HG03565 (cell line): ENCODE data around the gene SMIM14.
"Not testable (repeated sequence)": the region's sequence is repeated elsewhere in the genome, so short reads cannot be mapped to it uniquely, and the experiment has no call there.

ENCODE experiments used
- ATAC-seq: cut with Tn5 transposase; IDR thresholded peaks from one replicate; pipeline ENCODE4 v1.9.1; 2021; ENCODE audit warnings: mild to moderate bottlenecking, moderate library complexity; ENCODE audit not compliant: unreplicated experiment

The SMIM14 gene

DNA sequence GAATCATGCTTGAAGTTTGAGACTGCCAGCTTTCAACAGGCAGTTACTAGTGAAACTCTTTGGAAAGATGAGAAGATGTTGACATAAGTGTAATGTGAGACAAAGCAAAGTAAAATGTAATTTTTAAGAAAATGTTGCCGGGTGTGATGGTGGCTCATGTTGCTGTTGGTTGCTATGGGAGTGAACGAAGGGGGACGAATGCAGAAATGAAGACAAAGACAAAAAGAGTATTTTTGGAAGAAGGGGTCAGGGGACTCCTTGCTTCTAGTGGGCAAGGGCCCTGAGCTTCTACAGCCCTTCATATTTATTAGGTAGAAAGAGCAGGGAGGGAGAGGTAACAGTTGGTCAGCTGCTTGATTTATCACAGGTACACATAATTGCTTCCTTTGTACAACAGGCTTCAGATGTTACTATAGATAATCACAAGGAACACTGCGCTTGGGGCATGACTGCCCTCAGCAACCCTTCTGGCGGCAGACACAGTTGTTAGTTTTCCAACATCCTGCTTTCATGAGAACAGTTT, 99.5 kb downstream of the SMIM14 start:
- ATAC-seq = no peak

DNA sequence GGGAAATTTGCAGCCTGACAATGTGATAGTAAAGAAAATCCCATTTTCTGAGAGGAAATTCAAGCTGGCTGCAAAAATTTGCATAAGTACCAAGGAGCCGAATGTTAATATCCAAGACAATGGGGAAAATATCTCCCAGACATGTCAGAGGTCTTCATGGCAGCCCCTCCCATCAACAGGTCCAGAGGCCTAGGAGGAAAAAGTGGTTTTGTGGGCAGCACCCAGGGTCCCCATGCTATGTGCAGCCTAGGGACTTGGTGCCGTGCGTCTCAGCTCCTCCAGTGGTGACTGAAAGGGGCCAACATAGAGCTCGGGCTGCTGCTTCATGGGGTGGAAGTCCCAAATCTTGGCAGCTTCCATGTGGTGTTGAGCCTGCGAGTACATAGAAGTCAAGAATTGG, 105.1 kb downstream of the SMIM14 start:
- no peak for ATAC-seq

DNA sequence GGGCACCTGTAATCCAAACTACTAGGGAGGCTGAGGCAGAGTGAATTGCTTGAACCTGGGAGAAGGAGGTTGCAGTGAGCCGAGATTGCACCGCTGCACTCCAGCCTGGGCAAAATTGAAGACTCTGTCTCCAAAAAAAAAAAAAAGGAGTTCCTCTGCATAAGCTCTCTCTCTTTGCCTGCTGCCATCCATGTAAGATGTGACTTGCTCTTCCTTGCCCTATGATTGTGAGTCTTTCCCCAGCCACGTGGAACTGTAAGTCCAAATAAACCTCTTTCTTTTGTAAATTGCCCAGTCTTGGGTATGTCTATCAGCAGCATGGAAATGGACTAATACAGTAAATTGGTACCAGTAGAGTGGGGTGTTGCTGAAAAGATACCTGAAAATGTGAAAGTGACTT, 106.4 kb downstream of the SMIM14 start:
- ATAC-seq = not testable (repeated sequence)

DNA sequence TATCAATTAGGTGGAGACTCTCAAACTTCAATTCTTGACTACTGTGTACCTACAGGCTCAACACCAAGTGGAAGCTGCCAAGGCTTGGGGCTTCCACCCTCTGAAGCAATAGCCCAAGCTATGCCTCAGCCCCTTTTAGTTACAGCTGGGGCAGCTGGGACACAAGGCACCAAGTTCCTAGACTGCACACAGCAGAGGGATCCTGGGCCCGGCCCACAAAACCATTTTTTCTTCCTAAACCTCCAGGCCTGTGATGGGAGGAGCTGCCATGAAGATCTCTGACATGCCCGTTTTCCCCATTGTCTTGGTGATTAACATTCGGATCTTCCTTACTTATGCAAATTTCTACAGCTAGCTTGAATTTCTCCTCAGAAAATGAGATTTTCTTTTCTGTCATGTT, 108.0 kb downstream of the SMIM14 start:
- no peak for ATAC-seq

DNA sequence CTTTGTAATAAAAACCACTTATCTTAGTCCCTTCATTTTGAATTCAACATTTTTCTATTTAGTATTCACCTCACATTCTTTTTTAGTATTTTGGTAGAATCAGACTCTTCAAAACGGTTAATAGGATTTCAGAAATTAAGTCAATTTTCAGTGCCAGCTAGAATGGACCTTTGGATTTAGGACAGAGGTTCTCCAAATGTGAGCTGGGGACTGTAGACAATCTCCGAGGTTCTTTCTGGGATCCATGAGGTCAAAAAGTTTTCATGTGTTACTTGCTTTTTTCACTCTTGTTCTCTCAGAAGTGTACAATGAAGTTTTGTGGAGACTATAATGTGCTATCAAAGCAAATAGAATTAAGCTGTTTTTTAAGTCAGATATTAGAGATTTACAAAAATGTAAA, 109.1 kb downstream of the SMIM14 start:
- ATAC-seq = no peak

DNA sequence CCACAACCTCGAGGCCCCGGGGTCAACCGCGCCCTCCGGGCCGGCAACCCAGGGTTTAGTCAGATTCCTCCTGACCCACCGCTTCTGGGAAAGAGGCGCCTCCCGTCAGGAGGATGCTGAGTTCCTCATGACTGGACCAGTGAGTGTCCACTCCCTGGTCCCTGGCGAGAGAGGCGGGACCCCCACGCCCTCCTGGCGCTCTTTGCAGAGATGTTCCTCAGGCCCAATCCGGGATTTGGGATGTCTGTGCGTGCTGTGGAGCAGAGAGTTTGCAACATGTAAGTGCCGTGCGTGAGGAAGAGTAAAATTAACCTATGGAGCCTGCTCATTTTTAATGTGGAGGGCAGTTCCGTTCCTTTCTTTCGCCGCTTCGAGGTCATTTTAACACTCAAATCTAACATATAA, 110.6 kb downstream of the SMIM14 start:
- ATAC-seq = no peak

DNA sequence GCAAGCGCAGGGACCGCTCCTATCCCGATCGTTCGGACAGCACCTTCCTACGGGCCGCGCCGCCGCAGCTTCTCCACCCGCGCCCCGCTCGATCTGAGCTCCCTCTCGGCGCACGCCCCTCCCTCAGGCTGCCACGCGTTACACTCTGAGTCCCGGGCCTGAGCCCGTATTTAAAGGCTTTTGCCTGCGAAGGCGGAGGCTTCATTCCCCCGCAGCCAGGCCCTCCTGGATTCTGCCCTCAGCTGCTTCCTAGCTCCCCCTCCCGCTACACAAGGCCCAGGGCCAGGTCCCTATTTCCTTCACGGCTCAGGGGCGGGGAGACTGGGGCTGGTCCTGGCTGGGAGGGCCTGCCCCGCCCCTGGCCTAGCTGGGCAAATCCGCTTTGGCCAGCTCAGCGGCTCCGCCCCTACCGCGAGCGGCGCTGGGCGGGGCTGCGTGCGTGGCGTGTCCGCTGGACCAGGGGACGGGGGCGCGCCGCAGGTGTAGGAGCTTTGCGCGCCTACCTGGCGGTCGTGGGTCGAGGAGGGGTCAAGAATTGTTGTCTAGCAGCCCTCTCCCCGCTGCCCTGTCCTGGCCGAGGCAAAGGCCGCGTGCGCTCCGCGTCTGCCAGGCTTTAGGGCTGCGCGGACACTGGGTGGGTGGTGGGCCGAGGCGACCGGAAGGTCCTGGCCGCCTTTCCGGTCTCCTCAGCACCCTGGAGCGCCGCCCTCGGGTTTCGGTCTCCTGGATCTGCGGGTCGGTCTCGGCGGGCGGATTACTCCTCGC, 111.2 kb downstream of the SMIM14 start, which contains the start of gene UGDH:
Gene UGDH (minus strand): TSS at position 144 of the 765 bp plus-strand sequence. CDS start 5,927 bp downstream, outside the sequence.
- ATAC-seq = peak; percentile 92

DNA sequence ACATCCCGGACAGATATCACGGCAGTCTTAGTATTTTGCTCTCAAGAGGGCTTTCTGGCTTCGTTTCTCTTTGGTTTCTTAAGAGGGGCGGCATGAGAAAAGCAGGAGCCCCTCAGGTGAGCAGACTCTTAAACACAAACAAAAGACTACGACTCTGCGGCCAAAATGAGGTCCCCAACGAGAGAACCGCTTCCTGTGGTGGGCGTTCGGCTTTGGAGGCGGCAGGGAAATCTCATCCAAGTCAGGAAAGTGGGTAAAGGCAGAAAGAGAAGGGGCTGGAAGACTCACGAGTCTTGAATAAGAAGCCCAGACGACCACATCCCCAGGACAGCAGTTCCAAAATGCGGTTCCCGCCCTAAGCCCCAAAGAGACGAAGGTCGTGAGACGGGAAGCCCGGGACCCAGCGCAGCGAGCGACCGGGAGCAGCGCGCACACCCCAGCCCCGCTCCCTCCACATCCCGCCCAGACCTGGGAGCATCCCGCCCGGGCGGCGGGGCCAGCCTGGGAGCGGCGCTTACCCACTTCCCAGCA, 111.8 kb downstream of the SMIM14 start:
- no peak for ATAC-seq

DNA sequence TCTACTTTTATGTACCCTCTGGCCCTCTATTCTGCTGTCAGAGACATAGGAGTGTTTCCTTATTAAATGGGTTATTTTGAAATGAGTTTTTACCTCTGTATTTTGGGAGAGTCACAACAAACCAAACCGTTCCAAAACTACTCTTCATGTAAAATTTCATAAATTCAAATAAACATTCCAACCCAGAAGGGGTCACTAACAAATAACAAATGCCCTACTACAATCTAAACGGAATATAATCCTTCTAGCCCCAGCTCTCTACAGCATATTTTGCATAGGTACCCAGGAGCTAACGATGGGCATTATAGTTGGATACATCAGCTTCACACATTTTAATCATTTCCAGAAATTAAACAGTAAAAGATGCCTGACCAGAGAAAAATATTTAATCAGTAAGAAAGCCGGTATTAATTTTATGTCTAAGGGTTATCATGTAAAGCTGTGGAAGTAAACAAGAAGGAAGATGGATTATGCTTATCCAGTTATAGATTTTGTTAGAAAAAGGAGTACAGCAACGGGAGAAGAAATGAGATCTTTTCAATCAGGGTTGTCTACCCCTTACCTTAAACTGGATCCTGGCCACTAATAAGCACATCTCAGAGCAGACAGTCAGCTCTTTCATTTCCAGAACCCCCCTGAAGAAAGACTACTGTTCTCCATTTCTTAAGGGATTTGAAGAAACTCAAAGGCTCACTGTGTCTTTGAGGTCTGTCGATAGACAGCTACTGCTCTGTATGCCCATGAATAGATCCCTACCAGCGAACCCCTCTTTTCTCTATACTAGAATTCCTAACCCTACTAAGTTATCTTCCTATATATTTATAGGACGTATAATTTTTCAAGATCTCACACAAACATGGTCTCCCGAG, 112.6 kb downstream of the SMIM14 start:
- no peak for ATAC-seq

DNA sequence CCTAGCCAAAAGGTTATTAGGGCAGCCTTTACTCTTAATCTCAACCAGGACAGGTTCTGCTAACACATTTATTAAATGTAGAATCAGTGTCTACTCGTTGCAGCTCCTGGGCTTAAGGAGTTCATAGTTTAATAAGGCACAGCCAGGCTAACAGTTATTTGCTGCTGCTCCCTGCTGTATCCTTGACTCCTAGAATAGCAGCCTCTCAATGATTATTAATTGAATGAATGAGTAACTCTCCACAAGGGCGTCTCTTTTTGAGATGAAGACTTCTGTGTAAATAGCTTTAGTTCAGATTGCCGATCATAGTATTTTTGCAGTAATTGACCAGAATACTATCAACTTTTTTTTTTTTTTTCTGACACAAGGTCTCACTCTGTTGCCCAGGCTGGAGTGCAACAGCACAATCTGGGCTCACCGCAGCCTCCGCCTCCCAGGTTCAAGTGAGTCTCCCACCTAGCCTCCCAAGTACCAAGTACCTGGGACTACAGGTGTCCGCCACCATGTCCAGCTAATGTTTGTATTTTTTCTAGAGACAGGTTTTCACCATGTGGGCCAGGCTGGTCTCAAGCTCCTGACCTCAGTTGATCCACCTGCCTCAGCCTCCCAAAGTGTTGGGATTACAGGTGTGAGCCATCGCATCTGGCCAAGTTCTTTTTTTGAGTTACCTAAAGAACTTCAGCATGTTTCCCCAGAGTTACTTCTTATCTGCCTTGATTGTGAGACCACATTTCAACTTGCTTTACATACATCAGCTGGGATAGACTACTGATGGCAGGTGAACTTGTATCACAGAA, 114.3 kb downstream of the SMIM14 start:
- ATAC-seq = no peak

DNA sequence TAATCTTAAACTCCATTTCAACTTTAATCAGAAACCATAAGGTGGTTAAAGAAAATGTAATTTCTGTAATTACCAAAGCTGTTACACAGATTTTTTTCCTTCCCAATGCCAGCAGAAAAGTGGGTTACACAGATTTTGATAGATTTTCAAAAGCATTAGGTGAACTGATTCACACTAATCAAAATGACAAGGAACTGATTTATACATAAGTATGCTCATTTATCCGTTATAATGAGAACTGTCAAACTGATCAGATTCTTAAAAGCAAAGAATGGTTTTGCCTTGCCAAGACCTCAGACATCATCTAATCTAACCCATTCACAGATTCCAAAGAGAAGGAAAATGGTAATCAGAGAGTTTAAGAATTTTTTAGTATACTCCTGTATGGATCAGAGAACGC, 116.6 kb downstream of the SMIM14 start:
- ATAC-seq = no peak

DNA sequence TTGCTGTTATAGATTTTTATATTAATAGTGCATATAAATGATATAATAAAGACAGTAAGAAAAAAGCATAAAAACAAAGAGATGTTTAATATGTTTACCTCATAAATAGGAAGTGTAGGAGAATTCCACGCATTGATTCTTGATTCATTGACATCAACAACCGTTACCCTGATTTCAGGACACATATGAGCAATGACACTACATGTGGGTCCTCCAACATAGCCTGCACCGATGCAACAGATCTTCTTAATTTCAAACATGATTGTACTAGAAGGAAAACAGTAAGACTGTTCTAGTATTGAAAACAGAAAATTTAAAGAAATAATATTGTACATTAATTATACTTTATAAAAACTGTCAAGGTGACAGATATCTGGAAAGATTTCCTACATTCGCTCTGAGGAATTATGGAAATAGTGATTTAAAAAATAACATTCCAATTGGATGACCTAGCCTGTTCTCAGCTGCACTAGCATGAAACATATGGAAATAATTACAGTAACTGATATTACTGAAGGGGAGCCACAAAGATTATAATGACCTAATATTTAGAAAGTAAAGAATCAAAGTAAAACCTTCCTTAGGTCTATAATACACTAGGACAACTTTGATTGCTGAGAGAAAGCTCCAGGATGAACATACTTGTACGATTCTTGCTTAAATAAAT, 117.3 kb downstream of the SMIM14 start:
- ATAC-seq = no peak

DNA sequence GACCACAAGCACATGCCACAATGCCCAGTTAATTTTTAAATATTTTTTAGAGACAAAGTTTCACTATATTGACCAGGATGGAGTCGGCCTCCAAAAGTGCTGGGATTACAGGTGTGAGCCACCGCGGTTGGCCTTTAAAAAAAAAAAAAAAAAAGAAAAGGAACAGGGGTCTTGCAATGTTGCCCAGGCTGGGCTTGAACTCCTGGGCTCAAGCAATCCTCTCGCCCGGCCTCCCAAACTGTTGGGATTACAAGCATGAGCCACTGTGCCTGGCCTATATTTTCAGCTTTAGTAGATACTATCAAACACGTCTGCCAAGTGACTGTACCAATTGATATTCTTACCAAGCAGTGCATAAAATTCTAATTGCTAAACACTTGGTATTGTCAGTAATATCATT, 120.2 kb downstream of the SMIM14 start:
- no peak for ATAC-seq

DNA sequence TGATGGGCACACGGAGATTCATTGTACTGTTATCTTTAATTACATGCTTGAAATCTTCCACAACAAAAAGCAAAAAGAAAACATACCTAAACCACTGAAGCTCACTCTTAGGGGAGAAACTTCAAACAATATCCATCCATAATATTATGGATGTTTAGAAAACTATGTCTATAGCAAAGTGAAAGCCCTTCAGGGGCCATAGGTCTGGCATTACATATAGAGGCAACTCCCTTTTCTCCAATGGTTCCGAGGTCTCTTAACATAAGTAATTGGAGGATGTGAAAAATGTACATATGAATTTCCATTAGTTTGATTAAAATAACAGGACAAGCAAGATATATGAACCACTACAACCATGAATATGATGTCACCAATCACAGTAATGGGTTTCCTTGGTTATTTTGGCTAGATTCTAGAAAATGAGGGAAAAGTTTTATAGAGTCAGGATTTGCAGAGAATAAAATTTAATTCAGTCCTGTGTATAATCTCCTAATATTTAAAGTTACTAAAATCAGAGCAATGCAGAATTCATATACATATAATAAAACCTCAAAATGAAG, 122.2 kb downstream of the SMIM14 start:
- ATAC-seq = no peak

DNA sequence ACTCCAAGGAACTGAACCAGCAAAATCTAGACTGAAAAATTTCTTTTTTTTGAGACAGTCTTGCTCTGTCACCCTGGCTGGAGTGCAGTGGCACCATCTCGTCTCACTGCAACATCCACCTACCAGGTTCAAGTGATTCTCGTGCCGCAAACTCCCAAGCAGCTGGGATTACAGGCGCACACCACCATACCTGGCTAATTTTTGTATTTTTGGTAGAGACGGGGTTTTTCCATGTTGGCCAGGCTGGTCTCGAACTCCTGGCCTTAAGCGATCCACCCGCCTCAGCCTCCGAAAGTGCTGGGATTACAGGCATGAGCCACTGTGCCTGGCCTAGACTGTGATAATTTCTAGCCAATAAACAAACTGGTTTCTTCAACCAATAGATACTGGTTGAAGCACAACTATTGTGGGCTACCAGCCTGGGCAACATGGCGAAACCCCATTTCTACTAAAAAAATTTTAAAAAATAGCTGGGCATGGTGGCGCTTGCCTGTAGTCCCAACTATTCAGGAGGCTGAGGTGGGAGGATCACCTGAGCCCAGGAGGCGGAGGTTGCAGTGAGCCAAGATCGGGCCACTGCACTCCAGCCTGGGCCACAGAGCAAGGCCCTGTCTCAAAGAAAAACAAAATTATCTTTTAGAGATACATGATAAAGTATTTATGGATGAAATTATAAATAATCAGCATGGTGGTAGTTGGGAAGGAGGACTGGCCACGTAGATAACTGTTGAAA, 122.8 kb downstream of the SMIM14 start:
- ATAC-seq = not testable (repeated sequence)

DNA sequence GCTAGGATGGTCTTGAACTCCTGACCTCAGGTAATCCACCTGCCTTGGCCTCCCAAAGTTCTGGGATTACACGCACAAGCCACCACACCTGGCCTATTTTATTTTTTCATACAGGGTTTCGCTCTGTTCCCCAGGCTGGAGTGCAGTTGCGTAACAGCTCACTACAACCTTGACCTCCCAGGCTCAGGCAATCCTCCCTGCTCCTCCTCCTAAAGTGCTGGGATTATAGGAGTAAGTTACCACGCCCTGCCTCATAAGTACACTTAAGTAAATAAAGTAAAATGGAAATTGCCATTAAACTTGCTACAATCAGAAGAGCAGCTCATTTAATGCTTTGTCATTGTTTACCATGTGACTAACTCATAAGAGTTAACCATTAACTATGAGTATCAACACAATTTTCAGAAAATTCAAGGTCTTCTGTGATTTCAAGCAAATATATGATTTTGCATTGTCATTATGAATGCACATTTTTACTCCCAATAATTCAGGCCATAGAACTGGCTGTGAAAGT, 123.7 kb downstream of the SMIM14 start:
- ATAC-seq = no peak

DNA sequence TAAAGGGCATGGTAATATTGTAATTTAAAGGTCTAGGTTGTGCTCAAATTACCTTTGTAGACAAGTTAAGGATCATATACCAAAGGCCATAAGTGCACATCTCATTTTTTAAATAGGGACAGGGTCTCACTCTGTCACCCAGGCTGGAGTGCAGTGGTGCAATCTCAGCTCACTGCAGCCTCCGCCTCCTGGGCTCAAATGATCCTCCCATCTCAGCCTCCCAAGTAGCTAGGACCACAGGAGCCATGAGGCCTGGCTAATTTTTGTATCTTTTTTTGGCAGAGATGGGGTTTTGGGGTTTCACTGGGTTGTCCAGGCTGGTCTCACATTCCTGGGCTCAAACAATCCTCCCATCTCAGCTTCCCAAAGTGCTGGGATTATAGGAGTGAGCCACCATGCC, 124.4 kb downstream of the SMIM14 start:
- not testable (repeated sequence) for ATAC-seq

DNA sequence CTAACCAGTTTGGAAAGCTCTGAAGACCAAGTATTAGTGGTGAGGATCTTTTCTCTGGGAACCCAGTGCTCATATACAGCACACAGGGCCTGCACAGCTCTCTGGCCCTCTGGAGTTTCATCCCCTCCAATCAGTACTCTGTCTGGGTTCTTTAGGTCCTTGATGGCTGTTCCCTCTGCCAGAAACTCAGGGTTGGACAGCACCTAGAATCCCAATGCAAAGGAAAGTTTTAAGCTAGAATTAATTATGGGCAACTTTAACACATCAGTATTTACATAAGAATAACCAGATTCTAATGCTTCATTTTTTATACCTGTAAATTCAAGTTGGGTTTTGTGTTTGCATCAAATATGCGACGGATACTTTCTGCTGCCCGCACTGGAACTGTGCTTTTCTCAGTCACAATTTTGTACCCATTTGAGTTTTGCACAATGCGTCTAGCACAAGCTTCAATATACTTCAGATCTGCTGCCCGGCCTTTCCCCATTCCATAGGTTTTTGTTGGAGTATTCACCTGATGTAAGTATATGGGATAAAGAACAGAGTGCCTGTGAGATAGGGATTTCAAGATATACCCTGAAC, 128.2 kb downstream of the SMIM14 start:
- no peak for ATAC-seq

DNA sequence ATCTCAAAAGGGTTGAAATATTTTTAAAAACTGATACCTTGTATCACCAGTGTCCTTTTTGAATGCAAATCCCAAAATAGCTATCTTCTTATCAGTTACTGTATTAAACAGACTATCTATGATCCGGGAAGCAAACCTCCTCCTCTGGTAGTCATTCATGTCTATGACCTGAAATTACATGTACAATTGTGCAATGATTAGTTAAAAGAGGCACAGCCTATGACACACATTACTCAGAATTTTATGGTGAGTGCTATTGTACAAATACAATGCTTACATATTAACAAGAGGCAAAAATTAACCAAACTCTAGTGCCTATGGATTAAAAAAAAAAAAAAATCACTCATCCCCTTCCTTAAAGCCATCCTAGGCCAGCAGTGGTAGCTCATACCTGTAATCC, 133.1 kb downstream of the SMIM14 start:
- no peak for ATAC-seq
